SK-N-SH (cell line): Measurements from ENCODE around the gene RAMP1.

Experiments used
- CTCF ChIP-seq: fragments of 200-600 bp; sonication (generic); IDR thresholded peaks from 2 replicates; pipeline ENCODE4 v1.6.1; 2017; ENCODE audit warnings: antibody characterized with exemption, mild to moderate bottlenecking, moderate library complexity
- POLR2AphosphoS5 ChIP-seq: IDR thresholded peaks from 2 replicates; pipeline ENCODE4 v1.6.1; 2012; ENCODE audit warnings: low read depth, low read length
- TF ChIP-seq, protein P1 (sequence below): fragments of 150-350 bp; IDR thresholded peaks from 2 replicates; pipeline ENCODE4 v1.6.1; 2017; ENCODE audit warnings: antibody characterized with exemption, low read length, low read depth, borderline replicate concordance

DNA sequence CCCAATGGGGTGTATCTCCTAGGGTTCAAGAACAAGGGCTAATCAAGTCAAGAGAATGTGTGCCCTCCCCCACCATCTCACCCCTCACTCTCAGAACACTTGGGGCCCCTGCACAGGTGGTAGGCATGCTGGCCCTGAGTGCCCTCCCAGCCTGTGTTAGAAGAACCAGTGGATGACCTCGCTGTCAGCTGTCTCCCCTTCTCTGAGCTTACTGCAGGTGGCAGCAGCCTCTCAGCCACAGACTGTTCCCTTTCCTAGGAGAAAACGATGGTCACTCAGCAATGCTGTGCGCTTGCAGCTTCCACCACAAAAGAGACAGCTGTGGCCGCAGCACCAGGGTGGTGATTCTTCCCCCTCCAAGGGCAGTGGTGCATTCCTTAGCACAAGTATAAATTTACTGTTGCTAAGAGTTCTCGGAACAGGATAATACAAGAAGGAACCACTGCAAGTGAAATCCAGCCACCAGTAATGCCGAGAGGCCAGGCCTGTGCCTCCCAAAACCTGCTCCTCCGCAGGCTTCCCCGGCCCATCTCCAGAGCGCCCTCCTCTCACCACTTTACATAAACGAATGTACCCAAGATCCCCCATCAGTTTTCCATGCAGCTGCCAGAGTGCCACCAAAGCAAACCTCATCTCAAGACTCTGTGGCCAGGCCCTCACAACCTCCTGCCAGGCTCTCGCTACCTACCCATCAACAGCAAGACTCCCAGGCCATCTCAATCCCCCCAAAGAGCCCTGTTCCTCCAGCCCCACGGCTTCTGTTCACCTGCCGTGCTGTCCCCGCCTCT is 935 bp upstream of the RAMP1 start:
- TF ChIP-seq CTCF = peak; percentile 81
- TF ChIP-seq POLR2AphosphoS5 = no peak
- TF ChIP-seq, protein P1, sequence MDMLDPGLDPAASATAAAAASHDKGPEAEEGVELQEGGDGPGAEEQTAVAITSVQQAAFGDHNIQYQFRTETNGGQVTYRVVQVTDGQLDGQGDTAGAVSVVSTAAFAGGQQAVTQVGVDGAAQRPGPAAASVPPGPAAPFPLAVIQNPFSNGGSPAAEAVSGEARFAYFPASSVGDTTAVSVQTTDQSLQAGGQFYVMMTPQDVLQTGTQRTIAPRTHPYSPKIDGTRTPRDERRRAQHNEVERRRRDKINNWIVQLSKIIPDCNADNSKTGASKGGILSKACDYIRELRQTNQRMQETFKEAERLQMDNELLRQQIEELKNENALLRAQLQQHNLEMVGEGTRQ = no peak
